HG03521 (cell line): ENCODE results near the gene PDE4DIP.
"Not testable (repeated sequence)": the region's sequence is repeated elsewhere in the genome, so short reads cannot be mapped to it uniquely, and the experiment has no call there.

Experiments used
- ATAC-seq: cut with Tn5 transposase; IDR thresholded peaks from one replicate; pipeline ENCODE4 v1.9.1; 2021; ENCODE audit warnings: mild to moderate bottlenecking, moderate library complexity; ENCODE audit not compliant: unreplicated experiment

PDE4DIP gene

DNA sequence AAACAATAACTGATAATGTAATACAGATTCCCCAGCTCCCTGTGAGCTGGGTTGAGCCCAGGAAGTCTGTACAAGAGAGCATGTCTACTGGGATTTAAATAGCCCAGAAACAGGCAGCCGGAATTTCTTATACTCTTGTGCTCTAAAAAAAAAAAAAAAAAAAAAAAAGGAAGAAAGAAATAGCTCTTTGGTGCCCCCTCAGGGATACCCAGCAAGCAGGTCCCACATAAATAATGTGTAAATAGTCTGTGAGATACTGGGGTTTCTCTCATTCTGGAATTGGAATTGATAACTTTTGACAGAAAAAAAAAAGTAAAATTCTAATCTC lies 25.4 kb downstream of the PDE4DIP start:
- not testable (repeated sequence) for ATAC-seq

GRCh38 chr1:148874408-148875388 lies 30.5 kb downstream of the PDE4DIP start:
- ATAC-seq: not testable (repeated sequence)

- not testable (repeated sequence) for ATAC-seq
These were observed 35.7 kb downstream of the PDE4DIP start for GRCh38 chr1:148879812-148880416.

DNA sequence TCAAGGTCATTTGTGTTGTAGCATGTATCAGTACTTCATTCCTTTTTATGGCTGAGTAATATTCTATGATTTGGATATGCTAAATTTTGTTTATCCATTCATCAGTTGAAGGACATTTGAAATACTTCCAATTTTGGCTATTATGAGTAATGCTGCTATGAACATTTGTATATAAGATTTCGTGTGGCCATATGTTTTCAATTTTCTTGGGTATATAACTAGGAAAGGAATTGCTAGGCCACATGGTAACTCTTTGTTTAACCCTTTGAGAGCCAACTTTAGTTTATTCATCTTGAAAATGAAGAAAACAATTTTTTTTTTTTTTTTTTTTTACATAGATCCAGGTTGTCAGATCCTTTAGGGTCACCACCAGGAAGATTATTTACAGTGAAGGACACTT lies 37.0 kb downstream of the PDE4DIP start:
- ATAC-seq: not testable (repeated sequence)

- not testable (repeated sequence) for ATAC-seq
These were observed 41.0 kb downstream of the PDE4DIP start for GRCh38 chr1:148885219-148885618.

GRCh38 chr1:148886293-148886692 lies 42.1 kb downstream of the PDE4DIP start:
- ATAC-seq: not testable (repeated sequence)

- not testable (repeated sequence) for ATAC-seq
These were observed 44.4 kb downstream of the PDE4DIP start for GRCh38 chr1:148888597-148888996.

- ATAC-seq: not testable (repeated sequence)
These were observed 45.2 kb downstream of the PDE4DIP start for GRCh38 chr1:148889267-148890074.

DNA sequence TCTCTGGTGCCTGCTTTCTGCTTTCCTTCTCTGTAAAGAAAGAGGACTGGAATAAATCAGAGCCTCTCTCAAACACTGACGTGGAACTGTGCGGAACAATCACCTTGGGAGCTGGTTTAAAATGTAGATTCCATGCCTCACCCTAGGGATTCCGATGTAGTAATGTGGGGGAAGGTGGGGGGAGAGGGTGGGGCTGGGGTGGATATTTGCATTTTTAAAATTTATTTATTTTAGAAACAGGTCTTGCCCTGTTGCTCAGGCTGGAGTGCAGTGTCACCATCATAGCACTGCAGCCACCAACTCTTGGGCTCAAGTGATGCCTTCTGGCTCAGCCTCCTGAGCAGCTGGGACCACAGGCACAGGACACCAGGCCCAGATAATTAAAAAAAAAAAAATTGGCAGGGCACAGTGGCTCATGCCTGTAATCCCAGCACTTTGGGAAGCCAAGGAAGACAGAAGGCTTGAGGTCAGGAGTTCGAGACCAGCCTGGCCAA lies 45.9 kb downstream of the PDE4DIP start:
- ATAC-seq: not testable (repeated sequence)

GRCh38 chr1:148894360-148895352 lies 50.4 kb downstream of the PDE4DIP start:
- ATAC-seq: not testable (repeated sequence)

- ATAC-seq: not testable (repeated sequence)
These were observed 55.8 kb downstream of the PDE4DIP start for GRCh38 chr1:148900026-148900425.

DNA sequence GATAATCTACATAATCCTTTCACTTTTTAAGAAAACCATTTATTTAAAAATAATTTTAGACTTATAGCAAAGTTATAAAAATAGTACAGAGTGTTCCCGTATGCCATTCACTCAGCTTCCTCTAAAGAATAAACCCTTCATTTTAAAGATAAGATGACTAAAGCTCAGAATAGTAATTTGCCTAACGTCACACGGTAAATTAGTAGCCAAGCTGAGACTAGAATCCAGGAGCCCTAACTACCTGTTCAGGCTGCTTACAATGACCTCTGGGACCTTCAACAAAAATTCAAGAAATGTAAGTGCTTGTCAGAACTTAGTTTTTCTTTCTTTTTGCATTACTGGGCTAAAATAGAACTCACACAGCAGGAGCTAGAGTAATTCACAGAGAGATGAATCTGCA lies 56.5 kb downstream of the PDE4DIP start:
- not testable (repeated sequence) for ATAC-seq

DNA sequence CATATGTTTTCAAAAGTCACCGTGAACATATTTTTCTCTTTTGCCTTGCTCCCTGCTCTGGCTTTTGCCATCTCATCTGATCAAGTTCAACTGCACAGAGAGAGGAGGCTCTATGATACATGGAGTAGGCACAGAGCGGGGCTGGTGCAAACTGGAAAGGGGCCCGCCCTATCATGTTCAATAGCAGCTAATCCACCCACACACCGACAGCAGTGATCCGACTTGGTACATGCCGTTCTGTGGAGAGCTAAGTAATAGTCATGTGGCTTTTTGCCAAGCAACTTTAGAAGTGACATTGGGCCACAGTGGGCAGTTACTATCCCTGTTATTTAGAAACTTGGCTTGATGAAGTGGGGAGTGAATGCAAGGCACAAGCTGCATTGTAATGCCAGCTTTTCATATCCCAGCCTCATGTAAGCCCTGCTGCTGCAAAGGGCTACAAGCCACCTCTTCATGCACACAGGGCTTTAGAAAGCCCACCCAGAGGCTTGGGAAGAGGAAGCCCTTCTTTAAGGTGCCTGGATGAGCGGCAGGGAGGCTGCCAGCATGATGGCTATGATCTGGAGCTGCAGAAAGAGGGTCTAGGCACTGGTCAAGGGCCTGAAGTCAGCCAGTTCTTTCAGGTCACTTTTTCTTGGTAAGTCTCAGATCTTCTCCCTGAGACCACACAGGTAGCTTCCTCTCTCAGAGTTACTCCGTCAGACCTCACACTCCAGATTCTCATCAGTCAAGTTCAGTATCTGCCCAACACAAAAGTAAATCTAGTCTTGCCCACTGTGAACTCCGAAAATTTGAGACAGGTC lies 57.1 kb downstream of the PDE4DIP start:
- ATAC-seq: not testable (repeated sequence)

DNA sequence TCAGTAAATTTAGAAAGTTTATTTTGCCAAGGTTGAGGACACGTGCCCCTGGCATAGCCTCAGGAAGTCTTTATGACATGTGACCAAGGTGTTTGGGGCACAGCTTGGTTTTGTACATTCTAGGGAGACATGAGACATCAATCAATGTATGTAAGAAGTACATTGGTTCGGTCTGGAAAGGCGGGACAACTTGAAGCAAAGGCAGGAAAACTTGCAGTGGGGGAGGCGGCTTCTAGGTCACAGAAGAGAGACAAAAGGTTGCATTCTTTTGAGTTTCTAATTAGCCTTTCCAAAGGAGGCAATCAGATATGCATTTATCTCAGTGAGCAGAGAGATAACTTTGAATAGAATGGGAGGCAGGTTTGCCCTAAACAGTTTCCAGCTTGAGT lies 57.7 kb downstream of the PDE4DIP start:
- ATAC-seq: not testable (repeated sequence)

DNA sequence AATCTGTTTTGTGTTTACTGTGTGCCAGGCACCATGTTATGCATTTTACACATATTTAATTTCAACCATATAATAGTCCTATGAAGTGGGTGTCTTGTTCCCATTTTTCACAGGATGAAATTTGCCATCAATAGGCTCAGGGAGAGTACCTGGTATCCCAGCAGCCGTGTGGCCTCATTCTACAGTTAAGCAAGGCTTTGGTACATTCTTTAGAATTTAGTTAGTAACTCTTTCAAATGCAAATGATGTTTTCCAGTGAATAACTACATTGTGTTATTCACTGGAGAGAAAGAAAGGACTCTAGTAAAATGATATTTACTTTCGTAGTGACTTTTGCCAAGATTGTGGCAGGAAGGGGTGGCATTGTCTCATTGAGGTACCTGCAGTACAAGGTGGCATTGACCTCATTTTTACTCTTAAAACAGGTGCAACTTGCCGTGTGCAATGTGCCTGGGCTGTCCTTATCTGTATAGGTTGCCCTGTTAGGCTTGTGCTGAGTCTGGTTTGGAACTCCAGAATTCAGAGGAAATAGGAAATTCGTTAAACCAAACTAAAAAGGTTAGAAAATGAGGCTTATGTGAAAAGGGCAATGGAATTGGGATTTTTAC lies 65.1 kb downstream of the PDE4DIP start:
- ATAC-seq: not testable (repeated sequence)

GRCh38 chr1:148911303-148911928 lies 67.2 kb downstream of the PDE4DIP start:
- ATAC-seq: not testable (repeated sequence)

DNA sequence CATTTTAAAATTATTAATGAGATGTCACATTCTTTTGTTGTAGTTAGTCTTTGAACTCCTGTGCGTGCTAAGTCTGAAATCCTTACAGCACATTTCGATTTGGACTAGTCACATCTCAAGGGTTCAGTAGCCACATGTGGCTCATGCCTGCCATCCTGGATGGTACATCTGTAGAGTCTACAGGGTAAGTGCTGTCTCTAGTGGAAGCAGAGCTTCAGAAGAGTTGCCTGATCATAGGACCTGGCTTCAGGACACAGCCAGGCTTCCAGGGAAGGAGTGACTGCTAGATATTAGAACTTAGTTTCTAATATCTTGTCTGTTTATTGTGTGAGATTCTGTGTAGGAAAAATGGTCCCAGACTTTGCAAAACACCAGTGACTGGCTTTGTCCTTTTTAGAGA lies 72.0 kb downstream of the PDE4DIP start:
- not testable (repeated sequence) for ATAC-seq
